ENCODE results near the gene SCN2B.

DNA sequence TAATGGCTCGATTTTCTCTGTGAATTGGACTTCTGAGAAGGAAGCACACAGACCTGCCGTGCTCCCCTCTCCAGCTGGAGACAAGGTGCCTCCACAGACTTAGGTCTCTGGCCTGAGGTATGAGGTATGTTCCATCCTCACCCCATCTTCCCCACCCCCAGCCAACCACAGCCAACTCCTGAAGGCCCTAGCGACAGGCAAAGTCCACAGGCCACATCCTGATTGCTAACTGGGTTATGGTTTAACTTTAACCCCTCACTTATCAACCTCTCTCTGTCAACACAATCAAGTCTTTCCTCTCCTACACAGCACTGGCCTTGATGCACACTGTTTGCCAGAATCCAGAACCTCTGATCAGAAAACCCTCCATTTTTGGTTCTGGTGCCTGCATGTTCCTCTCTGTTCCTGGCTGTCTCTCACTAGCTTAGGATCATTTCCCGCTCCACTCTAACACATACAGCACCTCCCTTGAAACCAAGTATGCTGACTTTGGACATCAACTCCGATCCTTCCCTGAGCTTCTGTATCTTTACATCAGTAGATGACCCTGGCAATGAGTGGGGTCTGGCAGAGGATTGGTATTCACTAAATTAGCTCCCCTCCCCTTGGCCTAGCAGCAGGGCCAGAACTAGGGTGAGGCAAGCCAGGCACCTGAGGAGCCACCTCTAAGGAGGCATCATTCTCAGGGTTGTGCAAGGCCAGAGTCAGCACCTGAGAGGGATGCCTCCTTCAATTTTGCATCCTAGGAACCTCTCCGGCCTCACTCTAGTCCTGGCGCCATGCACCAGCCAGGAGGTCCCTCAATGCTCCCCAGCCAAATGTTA is 26.4 kb upstream of the SCN2B start:
- TF ChIP-seq, protein P1, sequence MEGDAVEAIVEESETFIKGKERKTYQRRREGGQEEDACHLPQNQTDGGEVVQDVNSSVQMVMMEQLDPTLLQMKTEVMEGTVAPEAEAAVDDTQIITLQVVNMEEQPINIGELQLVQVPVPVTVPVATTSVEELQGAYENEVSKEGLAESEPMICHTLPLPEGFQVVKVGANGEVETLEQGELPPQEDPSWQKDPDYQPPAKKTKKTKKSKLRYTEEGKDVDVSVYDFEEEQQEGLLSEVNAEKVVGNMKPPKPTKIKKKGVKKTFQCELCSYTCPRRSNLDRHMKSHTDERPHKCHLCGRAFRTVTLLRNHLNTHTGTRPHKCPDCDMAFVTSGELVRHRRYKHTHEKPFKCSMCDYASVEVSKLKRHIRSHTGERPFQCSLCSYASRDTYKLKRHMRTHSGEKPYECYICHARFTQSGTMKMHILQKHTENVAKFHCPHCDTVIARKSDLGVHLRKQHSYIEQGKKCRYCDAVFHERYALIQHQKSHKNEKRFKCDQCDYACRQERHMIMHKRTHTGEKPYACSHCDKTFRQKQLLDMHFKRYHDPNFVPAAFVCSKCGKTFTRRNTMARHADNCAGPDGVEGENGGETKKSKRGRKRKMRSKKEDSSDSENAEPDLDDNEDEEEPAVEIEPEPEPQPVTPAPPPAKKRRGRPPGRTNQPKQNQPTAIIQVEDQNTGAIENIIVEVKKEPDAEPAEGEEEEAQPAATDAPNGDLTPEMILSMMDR (IDR thresholded peaks at IDR 0.05): no peak
- TF ChIP-seq EP300 (IDR thresholded peaks at IDR 0.05): no peak
- TF ChIP-seq POLR2AphosphoS5 (IDR thresholded peaks at IDR 0.05): no peak
